Natural killer cell (primary cell): Measurements from ENCODE around the gene ZFHX3. TPM values are rescaled to one million over a fixed set of nuclear protein-coding genes. Genes with fewer than 3 reads are reported as not detected.
"Not testable (repeated sequence)": the region's sequence is repeated elsewhere in the genome, so short reads cannot be mapped to it uniquely, and the experiment has no call there.

ENCODE experiments used
- ATAC-seq, 3 donors: fragments of 150-1000 bp in 2 of 3; fragments of 200-7000 bp in 1 of 3; cut with Tn5 transposase; 1 replicate in 1 of 3; 2 replicates in 2 of 3; pipeline ENCODE4 v1.10.0; 2021; ENCODE audit warnings: mild to moderate bottlenecking in 2 of 3, moderate library complexity in 2 of 3
- DNase-seq, 2 donors: peaks; one replicate each; pipeline versions ENCODE4 v3.0.0 to v3.0.0-alpha.2; 2013 to 2021; ENCODE audit warnings: mixed read lengths in 1 of 2
- H3K27ac ChIP-seq: one replicate; pipeline ENCODE4 v1.5.1; 2013; ENCODE audit warnings: mild to moderate bottlenecking, low read length
- H3K27me3 ChIP-seq: one replicate; pipeline ENCODE4 v1.6.1; 2013; ENCODE audit warnings: low read length; ENCODE audit not compliant: control insufficient read depth, insufficient read depth
- H3K36me3 ChIP-seq: one replicate; pipeline ENCODE4 v1.6.1; 2013; ENCODE audit warnings: low read length; ENCODE audit not compliant: control insufficient read depth, insufficient read depth
- H3K4me1 ChIP-seq: one replicate; pipeline ENCODE4 v1.6.1; 2013; ENCODE audit warnings: low read length; ENCODE audit not compliant: control insufficient read depth, insufficient read depth
- H3K4me3 ChIP-seq: one replicate; pipeline ENCODE4 v1.5.1; 2013; ENCODE audit warnings: low read length
- H3K9me3 ChIP-seq: one replicate; pipeline ENCODE4 v1.6.1; 2013; ENCODE audit warnings: low read length; ENCODE audit not compliant: control insufficient read depth, insufficient read depth
- H3K27ac Mint-ChIP-seq, 2 donors: one replicate each; pipeline ENCODE4 v1.8.0; 2022; ENCODE audit warnings: mild to moderate bottlenecking in 2 of 2, mixed read lengths in 2 of 2, moderate library complexity in 1 of 2
- H3K27me3 Mint-ChIP-seq, 2 donors: one replicate each; pipeline ENCODE4 v1.8.0; 2022; ENCODE audit warnings: low read depth in 2 of 2, mixed read lengths in 2 of 2
- H3K36me3 Mint-ChIP-seq: one replicate; pipeline ENCODE4 v1.8.0; 2022; ENCODE audit warnings: mixed read lengths
- H3K4me1 Mint-ChIP-seq, 2 donors: one replicate each; pipeline ENCODE4 v1.8.0; 2022; ENCODE audit warnings: mixed read lengths in 2 of 2
- H3K4me3 Mint-ChIP-seq: one replicate; pipeline ENCODE4 v1.8.0; 2022; ENCODE audit warnings: mild to moderate bottlenecking, moderate library complexity, mixed read lengths
- H3K9me3 Mint-ChIP-seq, 2 donors: one replicate each; pipeline ENCODE4 v1.8.0; 2022; ENCODE audit warnings: mixed read lengths in 2 of 2
- CTCF ChIP-seq: fragments of 200-600 bp; IDR thresholded peaks from one replicate; pipeline ENCODE4 v1.8.0; 2022; ENCODE audit warnings: antibody characterized with exemption
- WGBS: methylation state at CpG from one replicate; pipeline ENCODE4 v1.1.7; 2013; ENCODE audit warnings: missing lambda C conversion rate; ENCODE audit not compliant: insufficient coverage; 5-methylcytosine and 5-hydroxymethylcytosine counted together
- intact Hi-C: fragments of 100-400 bp; cut with micrococcal nuclease; formaldehyde crosslinking; loops from one replicate; pipeline ENCODE4 v1.14.2; 2022
- total RNA-seq, 4 donors: library from RNA; stranded (reverse); fragments of 120-200 nt in 1 of 4; gene quantifications; one replicate each; pipeline versions ENCODE4 v1.2.3 to v1.2.4, GENCODE V29; 2013 to 2022

The ZFHX3 gene
- total RNA-seq, 3 donors from 2014 or later (not counting 1 experiment from before 2014, with no cell fraction given): 5.8 to 7.8 (median 7.5) TPM

DNA sequence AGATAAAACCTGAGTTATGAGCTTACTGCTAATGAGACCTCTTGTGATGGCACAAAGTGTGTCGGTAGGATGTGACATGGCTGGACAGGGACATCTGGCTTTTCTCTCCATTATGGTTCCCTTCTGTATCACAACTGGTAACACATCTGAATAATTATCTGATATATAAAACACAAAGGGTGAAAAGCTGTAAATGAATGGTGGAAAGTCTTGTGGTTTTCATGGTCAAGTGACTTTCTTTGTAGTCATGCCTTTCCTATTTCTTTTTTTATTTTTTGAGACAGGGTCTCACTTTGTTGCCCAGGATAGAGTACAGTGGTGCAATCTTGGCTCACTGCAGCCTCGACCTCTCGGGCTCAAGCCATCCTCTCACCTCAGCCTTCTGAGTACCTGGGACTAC, 35.3 kb upstream of the ZFHX3 start:
- Histone ChIP-seq H3K36me3 (no peaks in the 10 kb centered on the region), H3K27me3 (no peaks in the 10 kb centered on the region), H3K4me1 (peaks cover 4% of the 10 kb centered on the region), H3K27ac (no peak overlapping the region), H3K9me3 (no peaks in the 10 kb centered on the region), H3K4me3 (no peak overlapping the region)
- Mint-ChIP-seq H3K27ac (no peak overlapping the region), H3K4me1 (peaks cover 0 to 6% of the 10 kb centered on the region in 2 donors), H3K9me3 (no peaks in the 10 kb centered on the region), H3K36me3 (no peaks in the 10 kb centered on the region), H3K27me3 (peaks cover 7 to 9% of the 10 kb centered on the region in 2 donors), H3K4me3 (no peak overlapping the region)
- TF ChIP-seq CTCF: no peak
- WGBS: 79% methylated on average over 2 of the region's 3 CpGs
- ATAC-seq: no peak
- no peak for DNase-seq
- intact Hi-C loops: no loop called here

GRCh38 chr16:73082634-73083051, 34.7 kb upstream of the ZFHX3 start:
- H3K27me3 ChIP-seq, H3K4me3 Mint-ChIP-seq, H3K27ac ChIP-seq, H3K9me3 ChIP-seq, H3K36me3 ChIP-seq, intact Hi-C loops, H3K9me3 Mint-ChIP-seq, H3K27me3 Mint-ChIP-seq, DNase-seq, ATAC-seq, H3K27ac Mint-ChIP-seq, H3K4me1 ChIP-seq, H3K4me1 Mint-ChIP-seq, H3K4me3 ChIP-seq, H3K36me3 Mint-ChIP-seq: not testable (repeated sequence)
- WGBS: 95% methylated on average over 2 of the region's 4 CpGs

DNA sequence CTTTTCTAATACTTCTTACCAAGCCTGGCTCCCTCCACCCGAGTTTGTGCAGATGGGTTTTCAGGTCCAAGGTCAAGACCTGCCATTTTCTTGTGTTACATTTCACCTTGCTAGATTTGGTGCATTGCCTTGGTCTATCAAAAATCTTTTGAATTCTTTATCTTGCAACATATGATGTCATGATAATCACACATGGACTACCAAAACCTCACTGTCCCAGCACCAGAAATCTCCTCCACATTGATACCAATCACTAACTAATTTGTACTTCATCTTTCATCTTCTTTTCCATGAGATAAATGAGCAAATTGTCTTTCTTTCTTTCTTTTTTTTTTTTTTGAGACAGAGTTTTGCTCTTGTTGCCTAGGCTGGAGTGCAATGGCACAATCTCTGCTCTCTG, 33.0 kb upstream of the ZFHX3 start:
- no peak overlapping the region for H3K4me3 Mint-ChIP-seq
- no peaks in the 10 kb centered on the region for H3K36me3 Mint-ChIP-seq
- Histone ChIP-seq H3K9me3 (no peaks in the 10 kb centered on the region), H3K27ac (no peak overlapping the region), H3K4me1 (no peaks in the 10 kb centered on the region), H3K36me3 (no peaks in the 10 kb centered on the region), H3K4me3 (no peak overlapping the region), H3K27me3 (no peaks in the 10 kb centered on the region)
- H3K27me3 Mint-ChIP-seq: peaks cover 9 to 20% of the 10 kb centered on the region in 2 donors
- peaks cover 0 to 6% of the 10 kb centered on the region in 2 donors for H3K4me1 Mint-ChIP-seq
- ATAC-seq: no peak
- H3K9me3 Mint-ChIP-seq: no peaks in the 10 kb centered on the region
- no peak overlapping the region for H3K27ac Mint-ChIP-seq
- no peak for TF ChIP-seq CTCF
- intact Hi-C loops: no loop called here
- WGBS: 85% methylated on average over 1 of the region's 1 CpG
- no peak for DNase-seq

GRCh38 chr16:73076324-73076810, 28.4 kb upstream of the ZFHX3 start:
- no peaks in the 10 kb centered on the region for H3K36me3 Mint-ChIP-seq
- Histone ChIP-seq H3K4me3 (no peak overlapping the region), H3K9me3 (no peaks in the 10 kb centered on the region), H3K27me3 (no peaks in the 10 kb centered on the region), H3K4me1 (peaks cover 2% of the 10 kb centered on the region), H3K36me3 (no peaks in the 10 kb centered on the region), H3K27ac (no peak overlapping the region)
- WGBS: 63% methylated on average over 4 of the region's 6 CpGs
- no peak overlapping the region for H3K4me3 Mint-ChIP-seq
- H3K9me3 Mint-ChIP-seq: no peaks in the 10 kb centered on the region
- peaks cover 12 to 32% of the 10 kb centered on the region in 2 donors for H3K27me3 Mint-ChIP-seq
- peaks cover 2 to 9% of the 10 kb centered on the region in 2 donors for H3K4me1 Mint-ChIP-seq
- H3K27ac Mint-ChIP-seq: no peak overlapping the region
- no peak for TF ChIP-seq CTCF
- DNase-seq (no peak), ATAC-seq (no peak)
- intact Hi-C loops: no loop called here
